ENCODE measurements around the gene NPW. TPM values are rescaled to one million over a fixed set of nuclear protein-coding genes. Genes with fewer than 3 reads are reported as not detected.

NPW gene
- total and polyA plus RNA-seq, 2 of the 8 experiments (the other 6 are each of a cell fraction or from before 2014, with no cell fraction given): 4.0 to 10.3 TPM

- no peak for TF ChIP-seq CHD7 (IDR thresholded peaks at IDR 0.05; ENCODE audit: insufficient replicate concordance, low read length)
- no peak for TF ChIP-seq SIN3A (conservative IDR thresholded peaks at IDR 0.05 in 1 of 2, IDR thresholded peaks at IDR 0.05 in 1 of 2; ENCODE audit: low read depth in 1 of 2, low read length in 2 of 2)
- no peak for TF ChIP-seq MAFK (IDR thresholded peaks at IDR 0.05; ENCODE audit: low read depth, low read length)
- TF ChIP-seq RBBP5 (IDR thresholded peaks at IDR 0.05; ENCODE audit: borderline replicate concordance, low read depth, low read length): no peak
- TF ChIP-seq SP2 (IDR thresholded peaks at IDR 0.05; ENCODE audit: low read length): no peak
Observed at GRCh38 chr16:1980770-1981087, 38.9 kb upstream of the NPW start (continued).
